OCI-LY7 (cell line): ENCODE results near the gene PRRC1.

Experiments used
- CTCF ChIP-seq: fragments of 200-600 bp; sonication (generic); conservative IDR thresholded peaks from 2 replicates; pipeline ENCODE4 v1.5.1; 2014; ENCODE audit warnings: mild to moderate bottlenecking, antibody characterized with exemption, low read length, moderate library complexity, mixed read lengths
- EZH2phosphoT487 ChIP-seq: fragments of 200-600 bp; sonication (generic); IDR thresholded peaks from 2 replicates; pipeline ENCODE4 v1.6.1; 2018; ENCODE audit warnings: low read depth, borderline replicate concordance, mild to moderate bottlenecking, mixed run types, antibody characterized with exemption, low read length, moderate library complexity, mixed read lengths

- TF ChIP-seq EZH2phosphoT487 (no peak), CTCF (no peak)
Observed at GRCh38 chr5:127556609-127557334, 39.3 kb downstream of the PRRC1 start.
